GM19240 (cell line): Measurements from ENCODE around the gene TLE5.
A peak's percentile ranks its signal among the peaks of the same experiment; 100 is the strongest.
"Not testable (repeated sequence)": the region's sequence is repeated elsewhere in the genome, so short reads cannot be mapped to it uniquely, and the experiment has no call there.

Source experiments
- DNase-seq: peaks from one replicate; pipeline ENCODE4 v3.0.0; 2011; ENCODE audit warnings: low spot score; ENCODE audit not compliant: insufficient read length

TLE5 gene

DNA sequence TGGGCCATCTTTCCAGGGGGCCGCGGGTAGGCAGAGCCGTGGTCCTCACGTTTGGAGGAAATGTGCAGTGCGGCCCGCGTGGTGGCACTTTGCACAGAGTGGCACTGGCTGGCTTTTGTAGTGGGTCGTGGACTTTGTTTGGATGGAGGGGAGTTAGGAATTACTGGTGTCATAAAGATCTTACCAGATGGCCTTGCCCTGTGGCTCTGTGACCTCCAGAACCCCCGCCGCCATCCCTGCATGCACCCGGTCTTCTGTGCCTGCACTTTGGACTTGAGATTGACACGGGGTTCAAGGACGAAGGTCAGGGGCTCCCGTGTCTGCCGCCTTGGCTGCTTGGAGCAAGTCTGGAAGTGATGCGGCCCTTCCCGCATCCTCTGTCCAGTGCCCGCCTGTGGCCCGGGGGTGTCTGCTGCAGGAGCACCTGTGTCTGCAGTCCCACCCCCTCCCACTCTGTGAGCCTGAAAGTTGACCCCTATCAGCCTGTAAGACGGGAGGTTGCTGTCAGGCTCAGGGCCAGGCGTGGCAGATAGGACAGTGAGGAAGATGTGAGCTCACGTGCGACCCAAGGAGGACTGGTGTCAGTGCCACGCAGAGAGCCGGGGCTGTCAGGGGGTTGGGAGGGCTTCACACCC is 34.1 kb upstream of the TLE5 start:
- no peak for DNase-seq

- DNase-seq = no peak
These were observed 33.3 kb upstream of the TLE5 start for GRCh38 chr19:3095441-3096191.

GRCh38 chr19:3094601-3095440 is 32.5 kb upstream of the TLE5 start:
- DNase-seq = no peak

- DNase-seq = not testable (repeated sequence)
These were observed 27.1 kb upstream of the TLE5 start for GRCh38 chr19:3089299-3089855.

DNA sequence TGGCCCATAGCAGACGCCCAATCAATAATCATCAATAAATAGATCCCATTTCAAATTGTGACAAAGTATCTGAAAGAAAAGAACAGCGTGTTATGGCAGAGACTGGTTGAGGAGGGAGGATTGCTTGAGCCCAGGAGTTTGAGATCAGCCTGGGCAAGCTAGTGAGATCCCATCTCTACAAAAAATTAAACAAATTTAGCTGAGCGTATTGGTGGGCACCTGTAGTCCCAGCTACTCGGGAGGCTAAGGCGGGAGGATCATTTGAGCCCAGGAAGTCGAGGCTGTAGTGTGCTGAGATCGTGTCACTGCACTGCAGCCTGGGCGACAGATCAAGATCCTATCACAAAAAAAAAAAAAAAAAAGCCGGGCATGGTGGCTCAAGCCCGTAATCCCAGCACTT is 25.5 kb upstream of the TLE5 start:
- no peak for DNase-seq

DNA sequence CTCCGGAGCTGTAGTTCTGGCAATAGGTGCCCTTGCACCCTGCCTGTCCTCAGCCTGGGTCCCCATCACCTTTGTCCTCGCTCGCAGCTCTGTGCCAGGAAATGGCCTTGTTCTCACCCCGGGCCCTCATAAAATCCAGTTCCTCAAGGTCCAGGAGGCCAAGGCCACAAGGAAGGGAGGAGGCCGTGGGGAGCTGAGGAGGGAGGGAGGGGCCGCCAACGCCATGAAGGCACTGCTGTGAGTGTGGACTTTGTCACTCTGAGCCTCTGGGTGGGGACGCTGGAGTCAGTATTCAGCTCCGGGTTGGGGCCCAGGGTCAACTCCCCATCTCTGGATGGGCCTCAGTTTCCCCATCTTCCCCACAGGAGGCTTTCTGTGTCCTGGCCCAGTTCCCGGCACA is 22.6 kb upstream of the TLE5 start:
- no peak for DNase-seq

DNA sequence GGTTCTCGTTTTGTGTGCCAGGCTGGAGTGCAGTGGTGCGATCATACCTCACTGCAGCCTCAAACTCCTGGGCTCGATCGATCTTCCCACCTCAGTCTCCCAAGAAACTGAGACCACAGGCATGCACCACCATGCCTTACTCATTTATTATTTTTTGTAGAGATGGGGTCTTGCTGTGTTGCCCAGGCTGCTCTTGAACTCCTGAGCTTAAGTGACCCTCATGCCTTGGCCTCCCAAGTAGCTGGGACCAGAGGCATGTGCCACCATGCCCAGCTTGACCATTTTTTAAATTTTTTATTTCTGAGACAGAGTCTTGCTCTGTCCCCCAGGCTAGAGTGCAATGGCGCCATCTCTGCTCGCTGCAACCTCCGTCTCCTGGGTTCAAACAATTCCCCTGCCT is 21.7 kb upstream of the TLE5 start:
- DNase-seq = no peak

DNA sequence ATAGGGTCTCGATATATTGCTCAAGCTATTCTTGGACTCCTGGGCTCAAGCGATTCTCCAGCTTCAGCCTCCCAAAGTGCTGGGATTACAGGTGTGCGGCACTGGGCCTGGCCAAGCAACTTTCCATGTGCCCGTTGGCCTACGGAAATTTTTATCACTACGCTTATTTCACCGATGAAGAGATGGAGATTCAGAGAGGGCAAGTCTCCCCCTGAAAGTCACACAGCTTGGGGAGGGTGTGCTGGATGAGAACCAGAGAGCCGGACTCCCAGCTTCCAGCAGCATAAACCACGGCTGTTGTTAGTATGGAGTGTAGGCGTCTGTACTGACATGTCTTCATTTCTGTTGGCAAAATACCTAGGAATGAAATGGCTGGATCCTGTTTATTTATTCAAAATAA is 20.0 kb upstream of the TLE5 start:
- DNase-seq = no peak

- no peak for DNase-seq
These were observed 18.0 kb upstream of the TLE5 start for GRCh38 chr19:3080286-3080685.

DNA sequence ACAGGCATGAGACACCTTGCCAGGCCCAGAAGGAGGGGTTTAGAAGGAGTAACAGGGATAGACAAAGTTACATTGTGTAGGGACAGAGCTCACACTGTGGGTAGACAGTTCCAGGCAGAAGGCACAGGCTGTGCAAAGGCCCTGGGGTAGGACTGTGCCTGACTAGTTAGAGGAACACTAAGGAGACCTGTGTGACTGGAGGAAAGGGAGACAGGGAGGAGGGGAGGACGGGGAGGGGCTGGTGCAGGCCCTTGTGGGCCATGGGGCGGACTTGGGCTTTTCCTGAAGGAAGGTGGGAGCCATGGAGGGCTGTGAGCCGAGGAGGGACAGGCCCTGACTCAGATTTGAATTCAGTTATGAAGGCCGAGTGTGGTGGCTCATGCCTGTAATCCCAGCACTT is 17.3 kb upstream of the TLE5 start:
- DNase-seq = no peak

DNA sequence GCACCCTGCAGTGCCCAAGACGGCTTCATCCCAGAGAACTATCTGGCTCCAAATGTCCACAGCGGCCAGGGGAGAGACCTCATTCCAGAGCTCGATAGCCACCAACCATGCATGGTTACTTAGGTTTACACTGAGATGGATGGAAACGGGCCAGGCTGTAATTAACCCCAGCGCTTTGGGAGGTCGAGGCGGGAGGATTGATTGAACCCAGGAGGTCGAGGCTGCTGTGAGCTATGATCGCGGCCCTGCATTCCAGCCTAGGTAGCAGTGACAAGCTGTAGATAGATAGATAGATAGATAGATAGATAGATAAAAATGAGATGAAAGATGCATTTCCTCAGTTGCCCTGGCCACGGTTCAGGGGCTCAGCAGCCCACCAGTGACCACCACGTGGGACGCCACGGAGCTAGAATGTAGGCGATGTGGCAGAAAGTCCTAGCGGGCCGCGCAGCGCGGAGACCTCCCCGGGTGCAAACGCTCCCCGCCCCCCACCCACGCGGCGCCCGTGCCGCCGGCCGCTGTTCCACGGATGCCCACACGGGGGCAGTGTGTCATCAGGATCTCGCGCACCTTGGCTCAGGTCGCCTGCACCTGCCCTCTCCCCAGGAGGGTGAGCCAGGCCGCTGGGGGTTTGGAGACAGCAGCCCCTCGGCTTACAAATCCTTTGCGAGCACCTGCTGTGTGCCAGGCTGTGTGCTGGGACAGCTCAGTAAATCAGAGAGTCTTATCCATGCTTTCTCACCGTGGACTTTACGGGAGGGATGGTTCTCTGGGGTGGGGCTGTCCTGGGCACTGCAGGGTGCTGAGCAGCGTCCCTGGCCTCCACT is 13.5 kb upstream of the TLE5 start:
- DNase-seq = no peak

- DNase-seq = no peak
These were observed 11.8 kb upstream of the TLE5 start for GRCh38 chr19:3073931-3074595.

DNA sequence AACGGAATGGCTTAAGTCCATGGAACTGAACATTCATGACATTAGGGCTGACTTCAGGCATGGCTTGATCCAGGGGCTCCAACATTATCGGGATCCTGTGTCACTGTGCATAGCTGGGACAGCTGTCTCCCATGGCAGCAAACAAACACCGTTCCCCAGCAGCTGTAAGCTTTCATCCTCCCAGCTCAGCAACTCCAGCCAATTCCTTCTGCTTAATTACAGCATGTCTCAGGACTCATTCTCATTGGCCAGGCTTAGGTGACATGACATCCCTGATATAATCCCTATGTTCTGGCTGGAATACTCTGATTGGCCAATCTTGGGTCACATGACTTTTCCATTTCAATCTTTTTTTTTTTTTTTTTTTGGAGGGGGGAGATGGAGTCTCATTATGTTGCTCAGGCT is 10.9 kb upstream of the TLE5 start:
- DNase-seq = no peak

DNA sequence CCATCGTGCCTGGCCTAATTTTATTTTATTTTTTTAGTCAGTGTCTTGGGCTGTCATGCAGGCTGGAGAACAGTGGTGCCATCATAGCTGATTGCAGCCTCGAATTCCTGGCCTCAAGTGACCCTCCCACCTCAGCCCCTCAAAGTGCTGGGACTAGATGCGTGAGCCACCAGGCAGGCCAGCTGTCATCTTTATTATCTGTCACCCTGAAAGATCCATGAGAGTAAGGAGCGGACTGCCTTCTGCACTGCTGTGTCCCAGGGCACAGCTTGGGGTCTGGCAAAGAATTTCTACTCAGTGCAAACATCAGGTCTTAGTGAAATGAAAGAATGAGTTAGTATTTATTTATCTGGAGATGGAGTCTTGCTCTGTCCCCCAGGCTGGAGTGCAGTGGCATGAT is 9.5 kb upstream of the TLE5 start:
- DNase-seq = no peak

DNA sequence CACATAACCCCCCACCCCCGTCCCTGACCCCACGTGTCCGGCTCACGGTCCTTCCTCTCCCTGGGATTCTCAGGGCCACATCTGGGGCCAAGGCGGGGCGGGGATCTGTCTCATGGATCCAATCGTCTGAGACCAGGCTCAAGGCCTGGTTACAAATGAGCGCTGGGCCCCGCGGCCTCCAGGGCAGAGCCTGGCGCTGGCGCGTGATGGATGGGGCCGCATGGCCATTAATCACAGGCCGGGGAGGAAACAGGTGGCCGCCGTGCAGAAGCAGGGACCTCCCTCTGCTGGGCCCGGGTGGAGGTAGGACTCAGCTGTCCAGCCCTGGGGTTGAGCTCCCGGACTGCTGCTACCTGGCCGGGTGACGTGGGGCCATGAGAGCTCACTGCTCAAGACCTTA is 5.8 kb upstream of the TLE5 start:
- no peak for DNase-seq

DNA sequence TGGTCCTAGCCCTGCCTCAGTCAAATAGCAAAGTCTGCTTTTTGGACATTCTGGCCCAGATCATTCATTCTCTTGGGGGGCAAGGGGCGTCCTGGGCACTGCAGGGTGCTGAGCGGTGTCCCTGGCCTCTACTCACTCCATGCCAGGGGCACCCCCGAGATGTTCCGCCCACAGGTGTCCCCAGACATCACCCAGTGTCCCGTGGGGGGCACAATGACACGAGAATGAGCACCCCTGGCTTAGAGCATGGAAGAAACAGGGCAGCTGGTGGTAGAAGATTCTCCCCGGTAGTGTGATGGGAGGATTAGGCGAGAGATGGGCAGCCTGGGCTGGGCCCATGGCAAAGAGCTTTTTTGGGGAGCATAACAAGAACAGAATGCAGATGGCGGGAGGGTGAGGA is 5.3 kb upstream of the TLE5 start:
- no peak for DNase-seq

DNA sequence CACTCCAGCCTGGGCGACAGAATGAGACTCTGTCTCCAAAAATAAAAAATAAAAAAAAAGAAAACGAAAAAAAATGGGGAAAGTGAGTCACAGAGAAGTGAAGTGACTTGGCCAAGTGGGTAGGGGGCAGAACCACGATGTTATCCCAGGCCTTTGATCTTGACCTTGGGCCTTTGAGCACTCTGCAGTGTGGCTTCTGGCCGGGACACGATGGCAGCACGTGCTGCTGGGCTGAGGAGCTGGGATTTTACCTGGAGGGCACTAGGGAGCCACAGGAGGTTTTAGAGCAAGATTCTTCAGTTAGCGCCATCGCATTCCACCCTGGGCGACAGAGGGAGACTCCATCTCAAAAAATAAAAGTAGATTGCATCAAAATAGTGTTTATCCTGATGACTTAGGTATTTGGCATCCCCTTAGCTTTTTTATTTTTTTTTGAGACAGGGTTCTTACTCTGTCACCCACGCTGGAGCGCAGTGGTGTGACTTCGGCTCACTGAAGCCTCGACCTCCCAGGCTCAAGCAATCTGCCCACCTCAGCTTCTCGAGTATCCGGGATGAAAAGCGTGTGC is 4.3 kb upstream of the TLE5 start:
- DNase-seq = no peak

DNA sequence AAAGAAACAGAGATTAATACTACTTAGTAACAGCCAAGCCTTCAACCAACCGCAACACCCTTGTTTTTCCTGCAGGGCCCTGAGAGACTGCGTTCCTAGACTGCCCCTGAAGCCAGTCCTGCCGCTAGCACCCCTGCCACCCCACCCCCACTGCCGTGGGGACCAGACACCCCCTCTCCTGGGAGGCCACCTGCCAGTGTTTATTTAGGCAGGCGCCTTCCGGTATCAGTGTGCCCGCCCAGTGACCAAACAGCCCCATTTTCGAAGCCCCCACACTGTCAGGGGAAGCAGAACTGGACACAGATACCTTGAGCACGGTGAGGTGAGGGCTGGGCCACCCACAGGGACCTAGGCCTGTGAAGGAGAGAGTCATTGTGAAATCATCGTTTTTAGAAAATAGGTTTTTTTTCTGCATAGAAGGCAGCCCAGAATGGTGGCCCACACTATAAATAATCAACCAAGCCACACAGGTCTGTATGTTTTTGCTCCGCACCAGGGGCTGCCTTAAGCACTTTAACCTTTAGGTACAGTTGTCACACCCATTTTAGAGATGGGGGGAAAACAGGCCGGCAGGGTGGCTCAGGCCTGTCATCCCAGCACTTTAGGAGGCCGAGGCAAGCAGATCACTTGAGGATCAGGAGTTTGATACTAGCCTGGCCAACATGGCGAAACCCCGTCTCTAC is 3.5 kb upstream of the TLE5 start:
- DNase-seq = peak; percentile 91

DNA sequence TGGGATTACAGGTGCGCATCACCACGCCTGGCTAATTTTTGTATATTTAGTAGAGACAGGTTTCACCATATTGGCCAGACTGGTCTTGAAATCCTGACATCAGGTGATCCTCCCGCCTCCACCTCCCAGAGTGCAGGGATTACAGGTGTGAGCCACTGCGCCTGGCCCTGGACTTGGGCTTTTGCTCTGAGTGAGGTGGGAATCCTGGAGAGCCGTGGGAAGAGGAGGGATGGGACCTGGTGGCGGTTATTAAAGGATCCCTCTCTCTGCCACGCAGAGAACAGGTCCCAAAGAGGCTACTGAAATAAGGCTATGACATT is 1.7 kb upstream of the TLE5 start:
- DNase-seq = no peak
